ENCODE results near the gene WDR82.
A peak's percentile ranks its signal among the peaks of the same experiment; 100 is the strongest.

WDR82 gene

GRCh38 chr3:52265387-52265786 is 13.1 kb downstream of the WDR82 start:
- Histone ChIP-seq H3K36me3 (ENCODE audit: control insufficient read depth in 1 of 2, insufficient read depth in 2 of 2, low read length in 2 of 2) (peaks cover 60 to 70% of the 10 kb centered on the region in 2 donors), H3K4me3 (ENCODE audit: low read depth in 1 of 2, low read length in 2 of 2) (no peak overlapping the region), H3K4me1 (ENCODE audit: control insufficient read depth in 1 of 2, insufficient read depth in 2 of 2, low read length in 2 of 2) (peaks cover 0 to 19% of the 10 kb centered on the region in 2 donors), H3K9me3 (ENCODE audit: control insufficient read depth in 1 of 2, low read length in 2 of 2) (no peaks in the 10 kb centered on the region), H3K27me3 (ENCODE audit: low read depth, low read length) (no peaks in the 10 kb centered on the region), H3K27ac (ENCODE audit: low read length) (no peak overlapping the region)

GRCh38 chr3:52262447-52262846 is 16.0 kb downstream of the WDR82 start:
- H3K27me3 ChIP-seq (ENCODE audit: low read depth, low read length) = no peaks in the 10 kb centered on the region
- H3K4me1 ChIP-seq (ENCODE audit: control insufficient read depth in 1 of 2, insufficient read depth in 2 of 2, low read length in 2 of 2) = peaks cover 0 to 3% of the 10 kb centered on the region in 2 donors
- peaks cover 74 to 88% of the 10 kb centered on the region in 2 donors for H3K36me3 ChIP-seq (ENCODE audit: control insufficient read depth in 1 of 2, insufficient read depth in 2 of 2, low read length in 2 of 2)
- no peak overlapping the region for H3K4me3 ChIP-seq (ENCODE audit: low read depth in 1 of 2, low read length in 2 of 2)
- no peak overlapping the region for H3K27ac ChIP-seq (ENCODE audit: low read length)
- no peaks in the 10 kb centered on the region for H3K9me3 ChIP-seq (ENCODE audit: control insufficient read depth in 1 of 2, low read length in 2 of 2)

GRCh38 chr3:52259448-52259847 is 19.0 kb downstream of the WDR82 start:
- H3K36me3 ChIP-seq (ENCODE audit: control insufficient read depth in 1 of 2, insufficient read depth in 2 of 2, low read length in 2 of 2) = peaks cover 78 to 89% of the 10 kb centered on the region in 2 donors

GRCh38 chr3:52259035-52259434 is 19.4 kb downstream of the WDR82 start:
- no peaks in the 10 kb centered on the region for H3K27me3 ChIP-seq (ENCODE audit: low read depth, low read length)
- H3K27ac ChIP-seq (ENCODE audit: low read length) = no peak overlapping the region
- H3K9me3 ChIP-seq (ENCODE audit: control insufficient read depth in 1 of 2, low read length in 2 of 2) = no peaks in the 10 kb centered on the region
- H3K36me3 ChIP-seq (ENCODE audit: control insufficient read depth in 1 of 2, insufficient read depth in 2 of 2, low read length in 2 of 2) = peaks cover 78 to 86% of the 10 kb centered on the region in 2 donors
- peaks cover 0 to 13% of the 10 kb centered on the region in 2 donors for H3K4me1 ChIP-seq (ENCODE audit: control insufficient read depth in 1 of 2, insufficient read depth in 2 of 2, low read length in 2 of 2)
- no peak overlapping the region for H3K4me3 ChIP-seq (ENCODE audit: low read depth in 1 of 2, low read length in 2 of 2)

More at GRCh38 chr3:52259448-52259847, 19.0 kb downstream of the WDR82 start:
- no peak overlapping the region for H3K4me3 ChIP-seq (ENCODE audit: low read depth in 1 of 2, low read length in 2 of 2)
- H3K27ac ChIP-seq (ENCODE audit: low read length) = no peak overlapping the region
- peaks cover 0 to 13% of the 10 kb centered on the region in 2 donors for H3K4me1 ChIP-seq (ENCODE audit: control insufficient read depth in 1 of 2, insufficient read depth in 2 of 2, low read length in 2 of 2)
- no peaks in the 10 kb centered on the region for H3K27me3 ChIP-seq (ENCODE audit: low read depth, low read length)
- H3K9me3 ChIP-seq (ENCODE audit: control insufficient read depth in 1 of 2, low read length in 2 of 2) = no peaks in the 10 kb centered on the region

GRCh38 chr3:52257911-52258310 is 20.5 kb downstream of the WDR82 start:
- H3K4me3 ChIP-seq (ENCODE audit: low read depth in 1 of 2, low read length in 2 of 2) = no peak overlapping the region
- peaks cover 75 to 85% of the 10 kb centered on the region in 2 donors for H3K36me3 ChIP-seq (ENCODE audit: control insufficient read depth in 1 of 2, insufficient read depth in 2 of 2, low read length in 2 of 2)
- H3K27me3 ChIP-seq (ENCODE audit: low read depth, low read length) = no peaks in the 10 kb centered on the region
- no peaks in the 10 kb centered on the region for H3K9me3 ChIP-seq (ENCODE audit: control insufficient read depth in 1 of 2, low read length in 2 of 2)
- H3K27ac ChIP-seq (ENCODE audit: low read length) = no peak overlapping the region
- H3K4me1 ChIP-seq (ENCODE audit: control insufficient read depth in 1 of 2, insufficient read depth in 2 of 2, low read length in 2 of 2) = peaks cover 0 to 13% of the 10 kb centered on the region in 2 donors

- Histone ChIP-seq H3K27me3 (ENCODE audit: low read depth, low read length) (no peaks in the 10 kb centered on the region), H3K36me3 (ENCODE audit: control insufficient read depth in 1 of 2, insufficient read depth in 2 of 2, low read length in 2 of 2) (peaks cover 64 to 77% of the 10 kb centered on the region in 2 donors), H3K4me1 (ENCODE audit: control insufficient read depth in 1 of 2, insufficient read depth in 2 of 2, low read length in 2 of 2) (peaks cover 0 to 13% of the 10 kb centered on the region in 2 donors), H3K4me3 (ENCODE audit: low read depth in 1 of 2, low read length in 2 of 2) (no peak overlapping the region), H3K9me3 (ENCODE audit: control insufficient read depth in 1 of 2, low read length in 2 of 2) (no peaks in the 10 kb centered on the region), H3K27ac (ENCODE audit: low read length) (no peak overlapping the region)
These were observed 21.8 kb downstream of the WDR82 start for GRCh38 chr3:52256622-52257021.

GRCh38 chr3:52256159-52256558 is 22.3 kb downstream of the WDR82 start:
- H3K27me3 ChIP-seq (ENCODE audit: low read depth, low read length) = no peaks in the 10 kb centered on the region
- H3K36me3 ChIP-seq (ENCODE audit: control insufficient read depth in 1 of 2, insufficient read depth in 2 of 2, low read length in 2 of 2) = peaks cover 61 to 76% of the 10 kb centered on the region in 2 donors
- H3K4me3 ChIP-seq (ENCODE audit: low read depth in 1 of 2, low read length in 2 of 2) = no peak overlapping the region
- H3K27ac ChIP-seq (ENCODE audit: low read length) = peak overlapping the region; percentile 6
- peaks cover 0 to 13% of the 10 kb centered on the region in 2 donors for H3K4me1 ChIP-seq (ENCODE audit: control insufficient read depth in 1 of 2, insufficient read depth in 2 of 2, low read length in 2 of 2)
- no peaks in the 10 kb centered on the region for H3K9me3 ChIP-seq (ENCODE audit: control insufficient read depth in 1 of 2, low read length in 2 of 2)

- Histone ChIP-seq H3K4me3 (ENCODE audit: low read depth in 1 of 2, low read length in 2 of 2) (no peak overlapping the region), H3K27me3 (ENCODE audit: low read depth, low read length) (no peaks in the 10 kb centered on the region), H3K36me3 (ENCODE audit: control insufficient read depth in 1 of 2, insufficient read depth in 2 of 2, low read length in 2 of 2) (peaks cover 56 to 70% of the 10 kb centered on the region in 2 donors), H3K4me1 (ENCODE audit: control insufficient read depth in 1 of 2, insufficient read depth in 2 of 2, low read length in 2 of 2) (peaks cover 0 to 13% of the 10 kb centered on the region in 2 donors), H3K9me3 (ENCODE audit: control insufficient read depth in 1 of 2, low read length in 2 of 2) (no peaks in the 10 kb centered on the region), H3K27ac (ENCODE audit: low read length) (no peak overlapping the region)
These were observed 23.8 kb downstream of the WDR82 start for GRCh38 chr3:52254608-52255007.

- H3K36me3 ChIP-seq (ENCODE audit: control insufficient read depth in 1 of 2, insufficient read depth in 2 of 2, low read length in 2 of 2) = peaks cover 56 to 70% of the 10 kb centered on the region in 2 donors
These were observed 24.8 kb downstream of the WDR82 start for GRCh38 chr3:52253314-52254304.

GRCh38 chr3:52250122-52250521 is 28.3 kb downstream of the WDR82 start:
- Histone ChIP-seq H3K36me3 (ENCODE audit: control insufficient read depth in 1 of 2, insufficient read depth in 2 of 2, low read length in 2 of 2) (peaks cover 24 to 40% of the 10 kb centered on the region in 2 donors), H3K27ac (ENCODE audit: low read length) (no peak overlapping the region), H3K4me3 (ENCODE audit: low read depth in 1 of 2, low read length in 2 of 2) (no peak overlapping the region), H3K9me3 (ENCODE audit: control insufficient read depth in 1 of 2, low read length in 2 of 2) (no peaks in the 10 kb centered on the region), H3K4me1 (ENCODE audit: control insufficient read depth in 1 of 2, insufficient read depth in 2 of 2, low read length in 2 of 2) (peaks cover 2 to 8% of the 10 kb centered on the region in 2 donors), H3K27me3 (ENCODE audit: low read depth, low read length) (no peaks in the 10 kb centered on the region)

More at GRCh38 chr3:52253314-52254304, 24.8 kb downstream of the WDR82 start:
- Histone ChIP-seq H3K27ac (ENCODE audit: low read length) (no peak overlapping the region), H3K27me3 (ENCODE audit: low read depth, low read length) (no peaks in the 10 kb centered on the region), H3K4me3 (ENCODE audit: low read depth in 1 of 2, low read length in 2 of 2) (no peak overlapping the region), H3K4me1 (ENCODE audit: control insufficient read depth in 1 of 2, insufficient read depth in 2 of 2, low read length in 2 of 2) (peaks cover 0 to 9% of the 10 kb centered on the region in 2 donors), H3K9me3 (ENCODE audit: control insufficient read depth in 1 of 2, low read length in 2 of 2) (no peaks in the 10 kb centered on the region)

GRCh38 chr3:52249683-52250082 is 28.8 kb downstream of the WDR82 start:
- Histone ChIP-seq H3K27ac (ENCODE audit: low read length) (no peak overlapping the region), H3K36me3 (ENCODE audit: control insufficient read depth in 1 of 2, insufficient read depth in 2 of 2, low read length in 2 of 2) (peaks cover 24 to 40% of the 10 kb centered on the region in 2 donors), H3K4me1 (ENCODE audit: control insufficient read depth in 1 of 2, insufficient read depth in 2 of 2, low read length in 2 of 2) (peaks cover 6 to 10% of the 10 kb centered on the region in 2 donors), H3K4me3 (ENCODE audit: low read depth in 1 of 2, low read length in 2 of 2) (no peak overlapping the region), H3K9me3 (ENCODE audit: control insufficient read depth in 1 of 2, low read length in 2 of 2) (no peaks in the 10 kb centered on the region), H3K27me3 (ENCODE audit: low read depth, low read length) (no peaks in the 10 kb centered on the region)

Measured in muscle layer of duodenum (tissue), 2 donors.